K562 (cell line): Measurements from ENCODE around the gene PPP1R12B. TPM values are rescaled to one million over a fixed set of nuclear protein-coding genes. Genes with fewer than 3 reads are reported as not detected.
"Not testable (repeated sequence)": the region's sequence is repeated elsewhere in the genome, so short reads cannot be mapped to it uniquely, and the experiment has no call there.

Source experiments
- ATAC-seq: fragments of 200-7000 bp; cut with Tn5 transposase; 3 replicates; pipeline ENCODE4 v1.9.1; 2020; ENCODE audit warnings: moderate library complexity
- BruUV-seq: library from RNA; stranded (reverse); fragments of 400-500 nt; replicated peaks from 2 replicates; lab custom pipeline; 2021; lab: Mats Ljungman, UMichigan
- CTCF ChIA-PET: fragments of 300-600 bp; formaldehyde crosslinking; extraction: SDS; loops from one replicate; lab custom pipeline; 2021; ENCODE audit warnings: low intra/inter-chr PET ratio; lab: Yijun Ruan, JAX
- POLR2A ChIA-PET: fragments of 300-600, 350-650 bp; sonication (Branson Sonifier 250); formaldehyde crosslinking; extraction: SDS; loops from one replicate; lab custom pipeline; 2021; ENCODE audit warnings: antibody characterized with exemption, inconsistent platforms; lab: Yijun Ruan, JAX
- DNase-seq, 4 experiments: peaks; one replicate each; pipeline versions ENCODE4 v3.0.0 to v3.0.0-alpha.2; 2011 to 2018; ENCODE audit warnings: low spot score in 3 of 4, mixed read lengths in 3 of 4; ENCODE audit errors: extremely low read depth in 1 of 4
- FAIRE-seq: peaks from 2 replicates; lab custom pipeline; 2011; peaks lifted over from hg19 to GRCh38; lab: Jason Lieb, UNC
- H2AFZ ChIP-seq: 2 replicates; pipeline ENCODE4 v1.6.0; 2011; ENCODE audit warnings: low read depth, low read length, control low read depth, inconsistent platforms
- H3K27ac ChIP-seq: fragments of 200-600 bp; 3 replicates; pipeline ENCODE4 v1.8.0; 2011; ENCODE audit warnings: low read depth, mild to moderate bottlenecking, control low read depth, inconsistent platforms, low read length, moderate library complexity, mixed read lengths; ENCODE audit errors: extremely low read depth
- H3K27me3 ChIP-seq, 2 experiments: fragments of 300-600 bp in 1 of 2; 2 replicates in 1 of 2; 3 replicates in 1 of 2; pipeline versions ENCODE4 v1.6.0 to v1.8.0; 2011; ENCODE audit warnings: inconsistent platforms in 2 of 2, low read length in 2 of 2, mild to moderate bottlenecking in 1 of 2, mixed read lengths in 1 of 2, moderate library complexity in 1 of 2; ENCODE audit not compliant: control insufficient read depth in 2 of 2, insufficient read depth in 2 of 2
- H3K36me3 ChIP-seq: fragments of 300-600 bp; 3 replicates; pipeline ENCODE4 v1.8.0; 2011; ENCODE audit warnings: mild to moderate bottlenecking, low read length, inconsistent platforms; ENCODE audit not compliant: control insufficient read depth, insufficient read depth
- H3K4me1 ChIP-seq, 2 experiments: fragments of 200-600 bp in 1 of 2; replicated peaks in 1 of 2; 2 replicates in 1 of 2; 3 replicates in 1 of 2; pipeline versions ENCODE4 v1.5.1 to v1.8.0; 2011; ENCODE audit warnings: inconsistent platforms in 2 of 2, low read length in 2 of 2, mild to moderate bottlenecking in 1 of 2, mixed read lengths in 1 of 2, moderate library complexity in 1 of 2; ENCODE audit not compliant: control insufficient read depth in 2 of 2, insufficient read depth in 2 of 2
- H3K4me2 ChIP-seq: 2 replicates; pipeline ENCODE4 v1.6.1; 2011; ENCODE audit warnings: low read length, control low read depth, inconsistent platforms, mixed read lengths; ENCODE audit not compliant: insufficient read depth
- H3K4me3 ChIP-seq: fragments of 200-600 bp; sonication (generic), shearing (Covaris generic); 2 replicates; pipeline ENCODE4 v1.5.1; 2016; ENCODE audit warnings: control low read depth, inconsistent platforms
- H3K79me2 ChIP-seq: fragments of 200-600 bp; 3 replicates; pipeline ENCODE4 v1.8.0; 2011; ENCODE audit warnings: low read length, inconsistent platforms; ENCODE audit not compliant: control insufficient read depth, insufficient read depth
- H3K9ac ChIP-seq, 2 experiments: 2 replicates each; pipeline versions ENCODE4 v1.6.0 to v1.6.1; 2011; ENCODE audit warnings: low read depth in 2 of 2, low read length in 2 of 2, control low read depth in 1 of 2, inconsistent platforms in 1 of 2, mild to moderate bottlenecking in 1 of 2, mixed read lengths in 1 of 2; ENCODE audit not compliant: insufficient read depth in 1 of 2
- H3K9me1 ChIP-seq: one replicate; pipeline ENCODE4 v1.6.0; 2011; ENCODE audit warnings: inconsistent platforms, mild to moderate bottlenecking, low read length, moderate library complexity; ENCODE audit not compliant: control insufficient read depth, insufficient read depth
- H3K9me3 ChIP-seq: replicated peaks from 2 replicates; pipeline ENCODE4 v1.5.1; 2011; ENCODE audit warnings: low read depth, low read length, inconsistent platforms; ENCODE audit not compliant: control insufficient read depth, insufficient read depth
- H4K20me1 ChIP-seq: replicated peaks from 2 replicates; pipeline ENCODE4 v1.6.1; 2011; ENCODE audit warnings: low read length, inconsistent platforms, mixed read lengths; ENCODE audit not compliant: control insufficient read depth, insufficient read depth
- CEBPG ChIP-seq, 3 experiments: fragments of 200-800 bp in 1 of 3; sonication (Bioruptor generic) in 1 of 3; sonication (generic) in 1 of 3; formaldehyde crosslinking in 1 of 3; IDR thresholded peaks in 2 of 3; conservative IDR thresholded peaks in 1 of 3; 2 replicates each; pipeline versions ENCODE4 v1.6.1 to v1.8.0; 2016 to 2022; ENCODE audit warnings: missing compliant biosample characterization in 2 of 3, missing genetic modification characterization in 2 of 3, mild to moderate bottlenecking in 1 of 3, missing genetic modification reagents in 1 of 3
- CREM ChIP-seq: IDR thresholded peaks from 2 replicates; pipeline ENCODE4 v1.6.1; 2014; ENCODE audit warnings: antibody characterized with exemption, low read depth
- ESRRA ChIP-seq: fragments of 450-650 bp; IDR thresholded peaks from 2 replicates; pipeline ENCODE4 v1.6.1; 2014; ENCODE audit warnings: low read depth, mild to moderate bottlenecking, moderate library complexity, borderline replicate concordance
- HMBOX1 ChIP-seq: sonication (generic); IDR thresholded peaks from 2 replicates; pipeline ENCODE4 v1.6.1; 2016
- MLLT1 ChIP-seq, 2 experiments: fragments of 450-650 bp; IDR thresholded peaks; 2 replicates each; pipeline ENCODE4 v1.6.1; 2016
- RCOR1 ChIP-seq, 2 experiments: IDR thresholded peaks; 2 replicates each; pipeline ENCODE4 v1.6.1; 2012; ENCODE audit warnings: low read depth in 2 of 2, low read length in 2 of 2, borderline replicate concordance in 1 of 2, improper control_type of control experiment in 1 of 2
- SMARCA4 ChIP-seq: fragments of 450-650 bp; IDR thresholded peaks from 2 replicates; pipeline ENCODE4 v1.6.1; 2016
- ZNF766 ChIP-seq: fragments of 200-800 bp; sonication (Bioruptor generic); conservative IDR thresholded peaks from 2 replicates; pipeline ENCODE4 v1.6.1; 2016; ENCODE audit warnings: missing genetic modification characterization, missing compliant biosample characterization
- WGBS: fragments of 100-300 bp; shearing (Covaris generic); methylation state at CpG from one replicate; pipeline ENCODE4 v1.1.6; 2016; ENCODE audit warnings: low coverage, mixed read lengths; ENCODE audit not compliant: insufficient coverage; ENCODE audit errors: missing lambda C conversion rate; 5-methylcytosine and 5-hydroxymethylcytosine counted together
- in situ Hi-C: fragments of 300-500 bp; cut with MboI; formaldehyde crosslinking; loops from 4 replicates; pipeline ENCODE4 v1.15.0; 2018; ENCODE audit warnings: inconsistent platforms, mixed read lengths
- intact Hi-C: fragments of 100-400 bp; cut with micrococcal nuclease; formaldehyde crosslinking; loops from 2 replicates; pipeline ENCODE4 v1.14.2; 2022
- polyA plus RNA-seq, 8 experiments: library from polyadenylated mRNA; depleted of rRNA in 4 of 8; stranded (reverse) in 5 of 8; unstranded in 3 of 8; fragments of >200 nt; fragmentation: Nextera tagmentation in 2 of 8; fragmentation: Illumina TruSeq in 1 of 8; extraction: Ambion mirVana in 2 of 8; extraction: Trizol in 1 of 8; gene quantifications; 2 replicates each; pipeline versions ENCODE4 v1.2.1 to v1.2.3, GENCODE V29; 2011 to 2014; ENCODE audit warnings: inconsistent platforms in 1 of 8, missing spikeins in 1 of 8
- total RNA-seq, 7 experiments: library from RNA; depleted of rRNA in 6 of 7; stranded (reverse); fragments of >200 nt in 6 of 7; fragmentation: Illumina TruSeq in 2 of 7; extraction: Trizol in 2 of 7; gene quantifications; 2 replicates each; pipeline versions ENCODE4 v1.2.1 to v1.2.3, GENCODE V29; 2011 to 2021; ENCODE audit warnings: low replicate concordance in 1 of 7

The PPP1R12B gene
- total and polyA plus RNA-seq, 9 of the 15 experiments (the other 6 are each of a cell fraction or from before 2014, with no cell fraction given) = 0.73 to 16.9 (median 13.6) TPM

DNA sequence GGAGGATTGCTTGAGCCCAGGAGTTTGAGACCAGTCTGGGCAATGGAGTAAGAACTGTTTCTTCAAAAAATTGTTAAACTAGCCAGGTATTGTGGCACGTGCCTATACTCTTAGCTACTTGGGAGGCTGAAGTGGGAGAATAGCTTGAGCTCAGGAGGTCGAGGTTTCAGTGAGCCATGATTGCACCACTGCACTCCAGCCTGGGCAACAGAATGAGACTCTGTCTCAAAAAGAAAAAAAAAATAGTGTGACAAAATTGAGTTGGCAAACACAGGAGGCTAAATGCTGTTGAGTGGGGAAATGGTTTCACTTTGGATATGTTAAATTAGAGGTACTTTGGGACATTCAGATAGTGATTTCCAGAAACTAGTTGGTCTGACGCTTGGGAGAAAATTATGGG, 197.9 kb downstream of the PPP1R12B start:
- H3K9me3 ChIP-seq; H3K27me3 ChIP-seq; intact Hi-C loops; H3K36me3 ChIP-seq; POLR2A ChIA-PET; BruUV-seq; in situ Hi-C loops; H3K9ac ChIP-seq; H3K4me3 ChIP-seq; DNase-seq; FAIRE-seq; CTCF ChIA-PET; H3K9me1 ChIP-seq; H4K20me1 ChIP-seq; H3K79me2 ChIP-seq; TF ChIP-seq CEBPG (CRISPR knock-in tag; IDR thresholded peaks at IDR 0.05): not testable (repeated sequence)
- ATAC-seq = peak; percentile 36
- Histone ChIP-seq H3K4me2 (peak overlapping the region; percentile 20), H2AFZ (peak overlapping the region; percentile 7; the same call in 1 of the 2 replicates), H3K4me1 (peaks cover 0 to 18% of the 10 kb centered on the region in 2 experiments; a peak in 3 of 5 replicates), H3K27ac (peak overlapping the region; percentile 30; the same call in 1 of the 3 replicates)
- TF ChIP-seq CEBPG (tag; conservative IDR thresholded peaks at IDR 0.05 in 1 of 2, IDR thresholded peaks at IDR 0.05 in 1 of 2) = 0 out of 4 replicates have a peak, but pooled peaks of 1 of the 2 experiments have one; percentile 32
- WGBS = 21% methylated on average over 3 of the region's 3 CpGs

DNA sequence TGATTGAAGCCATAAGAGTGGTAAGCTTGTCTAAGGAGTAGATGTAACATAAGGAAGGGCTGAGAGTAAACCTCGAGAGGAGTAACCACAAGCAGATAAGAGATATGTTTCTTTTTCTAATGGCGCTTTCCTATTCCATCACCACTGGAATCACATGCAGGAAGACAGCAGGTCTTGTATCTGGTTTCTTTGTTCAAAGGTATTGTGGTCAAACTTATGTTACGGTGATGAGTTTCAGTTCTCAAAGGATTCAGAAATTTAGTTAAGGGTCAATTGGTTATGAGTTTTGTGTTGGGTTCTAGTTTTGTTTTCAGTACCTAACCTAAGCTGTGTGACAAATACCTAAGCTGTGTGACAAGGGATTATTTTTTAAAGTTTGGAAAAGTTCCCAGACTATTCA, 198.3 kb downstream of the PPP1R12B start:
- intact Hi-C loops, FAIRE-seq, H3K9ac ChIP-seq, H3K36me3 ChIP-seq, H3K4me3 ChIP-seq, in situ Hi-C loops, H4K20me1 ChIP-seq, H3K79me2 ChIP-seq, BruUV-seq, H3K9me3 ChIP-seq, CTCF ChIA-PET, H3K9me1 ChIP-seq, H3K27me3 ChIP-seq: not testable (repeated sequence)
- peak overlapping the region; percentile 30; the same call in 1 of the 3 replicates for H3K27ac ChIP-seq
- H3K4me2 ChIP-seq = peak overlapping the region; percentile 20
- H3K4me1 ChIP-seq = peaks cover 3 to 22% of the 10 kb centered on the region in 2 experiments; a peak in 3 of 5 replicates
- 10% methylated on average over 3 of the region's 3 CpGs for WGBS
- DNase-seq (peak in 2 of 4 experiments; percentile 30 to 46), ATAC-seq (peak; percentile 81)
- peak overlapping the region; percentile 7; the same call in 1 of the 2 replicates for H2AFZ ChIP-seq
- POLR2A ChIA-PET = interaction anchor here (0.6 to 1.0 kb wide), 2 partner anchors 13 to 732 kb away, joined by 4 to 6 read pairs; no protein-coding TSS in a partner anchor
- TF ChIP-seq SMARCA4 = 0 out of 2 replicates have a peak, but pooled peaks have one; percentile 22
- peak; percentile 29; the same call in 1 of the 2 replicates for TF ChIP-seq ESRRA
- TF ChIP-seq HMBOX1 = peak; percentile 78
- TF ChIP-seq CREM = peak; percentile 67
- TF ChIP-seq MLLT1 (IDR thresholded peaks at IDR 0.05) = 0 out of 4 replicates have a peak, but pooled peaks of 1 of the 2 experiments have one; percentile 36
- TF ChIP-seq ZNF766 = peak; percentile 92
- TF ChIP-seq RCOR1 (IDR thresholded peaks at IDR 0.05; ENCODE audit: borderline replicate concordance in 1 of 2, low read depth in 2 of 2, low read length in 2 of 2) = peak in 1 of 2 experiments; percentile 18; a peak in 1 of 4 replicates
